SU-DHL-6 (cell line): ENCODE data around the gene DBX1.

Experiments
- EZH2phosphoT487 ChIP-seq: fragments of 200-600 bp; sonication (generic), shearing (Covaris generic); conservative IDR thresholded peaks from 2 replicates; pipeline ENCODE4 v1.6.1; 2018; ENCODE audit warnings: mild to moderate bottlenecking, antibody characterized with exemption, low read length, moderate library complexity, mixed read lengths
- TF ChIP-seq, protein P1 (sequence below): fragments of 200-600 bp; sonication (generic); IDR thresholded peaks from one replicate; pipeline ENCODE4 v1.5.1; 2017; ENCODE audit warnings: antibody characterized with exemption, mild to moderate bottlenecking, low read length, moderate library complexity; ENCODE audit not compliant: insufficient read depth, poor library complexity, severe bottlenecking

- TF ChIP-seq, protein P1, sequence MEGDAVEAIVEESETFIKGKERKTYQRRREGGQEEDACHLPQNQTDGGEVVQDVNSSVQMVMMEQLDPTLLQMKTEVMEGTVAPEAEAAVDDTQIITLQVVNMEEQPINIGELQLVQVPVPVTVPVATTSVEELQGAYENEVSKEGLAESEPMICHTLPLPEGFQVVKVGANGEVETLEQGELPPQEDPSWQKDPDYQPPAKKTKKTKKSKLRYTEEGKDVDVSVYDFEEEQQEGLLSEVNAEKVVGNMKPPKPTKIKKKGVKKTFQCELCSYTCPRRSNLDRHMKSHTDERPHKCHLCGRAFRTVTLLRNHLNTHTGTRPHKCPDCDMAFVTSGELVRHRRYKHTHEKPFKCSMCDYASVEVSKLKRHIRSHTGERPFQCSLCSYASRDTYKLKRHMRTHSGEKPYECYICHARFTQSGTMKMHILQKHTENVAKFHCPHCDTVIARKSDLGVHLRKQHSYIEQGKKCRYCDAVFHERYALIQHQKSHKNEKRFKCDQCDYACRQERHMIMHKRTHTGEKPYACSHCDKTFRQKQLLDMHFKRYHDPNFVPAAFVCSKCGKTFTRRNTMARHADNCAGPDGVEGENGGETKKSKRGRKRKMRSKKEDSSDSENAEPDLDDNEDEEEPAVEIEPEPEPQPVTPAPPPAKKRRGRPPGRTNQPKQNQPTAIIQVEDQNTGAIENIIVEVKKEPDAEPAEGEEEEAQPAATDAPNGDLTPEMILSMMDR: no peak
- no peak for TF ChIP-seq EZH2phosphoT487
These were observed 1.1 kb upstream of the DBX1 start for GRCh38 chr11:20161230-20161918.
